Measurements from ENCODE around the gene PSME1. TPM values are rescaled to one million over a fixed set of nuclear protein-coding genes. Genes with fewer than 3 reads are reported as not detected.

The PSME1 gene
- total and polyA plus RNA-seq, 2 of the 13 experiments (the other 11 are each of a cell fraction or from before 2014, with no cell fraction given) = 159 to 608 TPM

DNA sequence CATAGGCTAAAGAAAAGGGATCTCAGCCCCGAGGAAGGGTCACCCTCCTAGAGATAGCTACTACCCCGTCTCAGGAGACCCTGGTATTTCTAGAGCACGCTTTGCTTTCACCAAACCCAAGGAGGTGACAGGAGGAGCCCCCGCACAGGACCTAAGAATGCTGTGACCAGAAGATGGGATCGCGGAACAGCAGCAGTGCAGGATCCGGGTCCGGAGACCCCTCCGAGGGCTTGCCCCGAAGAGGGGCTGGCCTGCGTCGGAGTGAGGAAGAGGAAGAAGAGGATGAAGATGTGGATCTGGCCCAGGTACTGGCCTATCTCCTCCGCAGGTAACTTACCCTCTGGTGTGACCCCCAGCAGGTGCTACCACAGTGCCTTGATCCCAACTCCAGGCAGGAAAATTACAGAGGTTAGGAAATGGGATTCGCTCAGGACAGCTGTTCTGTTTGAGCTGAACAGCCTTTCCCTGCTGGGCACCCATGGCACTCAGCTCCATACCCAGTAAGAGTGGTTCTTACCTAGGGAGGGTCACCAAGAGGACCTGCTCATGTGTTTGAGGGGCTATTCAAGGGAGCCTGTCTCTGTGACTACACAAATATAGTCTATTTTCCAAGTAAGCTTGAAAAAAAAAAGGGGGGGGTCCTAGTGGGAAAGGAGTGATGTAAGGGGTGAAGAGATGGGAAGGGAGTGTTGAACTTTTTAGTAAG is 20.4 kb upstream of the PSME1 start (continued):
- TF ChIP-seq ZNF687 (CRISPR knock-in tag; IDR thresholded peaks at IDR 0.05) = no peak
- no peak for TF ChIP-seq ZNF329 (CRISPR knock-in tag; IDR thresholded peaks at IDR 0.05; ENCODE audit: low read depth)
- TF ChIP-seq ETS1 (CRISPR knock-in tag; IDR thresholded peaks at IDR 0.05) = no peak
- TF ChIP-seq ZNF451 (CRISPR knock-in tag; IDR thresholded peaks at IDR 0.05) = no peak
- peak; percentile 86; the same call in 1 of the 2 replicates for TF ChIP-seq ZBTB42 (CRISPR knock-in tag; IDR thresholded peaks at IDR 0.05)
- TF ChIP-seq ATAD3A (CRISPR knock-in tag; IDR thresholded peaks at IDR 0.05) = no peak; the same call in 1 of the 2 replicates
- TF ChIP-seq, protein P1, sequence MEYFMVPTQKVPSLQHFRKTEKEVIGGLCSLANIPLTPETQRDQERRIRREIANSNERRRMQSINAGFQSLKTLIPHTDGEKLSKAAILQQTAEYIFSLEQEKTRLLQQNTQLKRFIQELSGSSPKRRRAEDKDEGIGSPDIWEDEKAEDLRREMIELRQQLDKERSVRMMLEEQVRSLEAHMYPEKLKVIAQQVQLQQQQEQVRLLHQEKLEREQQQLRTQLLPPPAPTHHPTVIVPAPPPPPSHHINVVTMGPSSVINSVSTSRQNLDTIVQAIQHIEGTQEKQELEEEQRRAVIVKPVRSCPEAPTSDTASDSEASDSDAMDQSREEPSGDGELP (IDR thresholded peaks at IDR 0.05; ENCODE audit: borderline replicate concordance, low read depth) = peak; percentile 57; the same call in 1 of the 2 replicates
- no peak for TF ChIP-seq SMYD3 (CRISPR knock-in tag; IDR thresholded peaks at IDR 0.05)
- TF ChIP-seq ETV5 (CRISPR knock-in tag; IDR thresholded peaks at IDR 0.05; ENCODE audit: borderline replicate concordance) = no peak
- no peak for TF ChIP-seq ZNF530 (CRISPR knock-in tag; IDR thresholded peaks at IDR 0.05; ENCODE audit: low read depth)
- TF ChIP-seq FUBP1 (CRISPR knock-in tag; IDR thresholded peaks at IDR 0.05; ENCODE audit: borderline replicate concordance) = no peak; the same call in 1 of the 2 replicates
- no peak for TF ChIP-seq ZNF431 (CRISPR knock-in tag; IDR thresholded peaks at IDR 0.05; ENCODE audit: borderline replicate concordance, low read depth)
- TF ChIP-seq DNMT1 (CRISPR knock-in tag; IDR thresholded peaks at IDR 0.05) = peak; percentile 92; the same call in 1 of the 2 replicates
- TF ChIP-seq, protein P2, sequence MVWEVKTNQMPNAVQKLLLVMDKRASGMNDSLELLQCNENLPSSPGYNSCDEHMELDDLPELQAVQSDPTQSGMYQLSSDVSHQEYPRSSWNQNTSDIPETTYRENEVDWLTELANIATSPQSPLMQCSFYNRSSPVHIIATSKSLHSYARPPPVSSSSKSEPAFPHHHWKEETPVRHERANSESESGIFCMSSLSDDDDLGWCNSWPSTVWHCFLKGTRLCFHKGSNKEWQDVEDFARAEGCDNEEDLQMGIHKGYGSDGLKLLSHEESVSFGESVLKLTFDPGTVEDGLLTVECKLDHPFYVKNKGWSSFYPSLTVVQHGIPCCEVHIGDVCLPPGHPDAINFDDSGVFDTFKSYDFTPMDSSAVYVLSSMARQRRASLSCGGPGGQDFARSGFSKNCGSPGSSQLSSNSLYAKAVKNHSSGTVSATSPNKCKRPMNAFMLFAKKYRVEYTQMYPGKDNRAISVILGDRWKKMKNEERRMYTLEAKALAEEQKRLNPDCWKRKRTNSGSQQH (CRISPR knock-in tag; IDR thresholded peaks at IDR 0.05; ENCODE audit: low read depth) = peak; percentile 21; the same call in 1 of the 2 replicates
- peak; percentile 22; the same call in 1 of the 2 replicates for TF ChIP-seq ZNF557 (CRISPR knock-in tag; IDR thresholded peaks at IDR 0.05)
- TF ChIP-seq AGO2 (optimal IDR thresholded peaks at IDR 0.05; ENCODE audit: low read depth, low read length) = no peak
- TF ChIP-seq NFIC (IDR thresholded peaks at IDR 0.05; ENCODE audit: low read length) = no peak
- no peak for TF ChIP-seq ZNF44 (CRISPR knock-in tag; IDR thresholded peaks at IDR 0.05)
- no peak for TF ChIP-seq ZNF607 (CRISPR knock-in tag; IDR thresholded peaks at IDR 0.05; ENCODE audit: borderline replicate concordance)
- no peak for TF ChIP-seq ZSCAN12 (CRISPR knock-in tag; IDR thresholded peaks at IDR 0.05)

Data from HepG2 (cell line).